T-helper 17 cell (primary cell): ENCODE measurements around the gene NASP. TPM values are rescaled to one million over a fixed set of nuclear protein-coding genes. Genes with fewer than 3 reads are reported as not detected.

Experiments
- ATAC-seq: fragments of 150-1000 bp; cut with Tn5 transposase; 2 replicates; pipeline ENCODE4 v1.10.0; 2021; ENCODE audit warnings: mild to moderate bottlenecking, moderate library complexity
- DNase-seq, 3 donors: peaks; one replicate each; pipeline versions ENCODE4 v3.0.0 to v3.0.0-alpha.2; 2020 to 2021
- H3K9me3 ChIP-seq: one replicate; pipeline ENCODE4 v1.7.0; 2013; ENCODE audit warnings: low read length, mild to moderate bottlenecking; ENCODE audit not compliant: control insufficient read depth, poor library complexity, severe bottlenecking
- H3K27ac Mint-ChIP-seq: one replicate; pipeline ENCODE4 v1.8.0; 2022; ENCODE audit warnings: mild to moderate bottlenecking, moderate library complexity, mixed read lengths
- H3K27me3 Mint-ChIP-seq: one replicate; pipeline ENCODE4 v1.8.0; 2022; ENCODE audit warnings: mixed read lengths
- H3K36me3 Mint-ChIP-seq: one replicate; pipeline ENCODE4 v1.8.0; 2022; ENCODE audit warnings: low read depth, mixed read lengths
- H3K4me1 Mint-ChIP-seq: one replicate; pipeline ENCODE4 v1.8.0; 2022; ENCODE audit warnings: mild to moderate bottlenecking, mixed read lengths
- H3K4me3 Mint-ChIP-seq: one replicate; pipeline ENCODE4 v1.8.0; 2022; ENCODE audit warnings: mild to moderate bottlenecking, moderate library complexity, mixed read lengths
- total RNA-seq, 4 donors: library from RNA in 2 of 4; stranded (reverse) in 2 of 4; gene quantifications; one replicate each; pipeline ENCODE4 v1.2.3 and lab custom pipeline; 2022 to 2026

The NASP gene
- total RNA-seq, 2 donors from 2014 or later: 139 to 148 TPM

DNA sequence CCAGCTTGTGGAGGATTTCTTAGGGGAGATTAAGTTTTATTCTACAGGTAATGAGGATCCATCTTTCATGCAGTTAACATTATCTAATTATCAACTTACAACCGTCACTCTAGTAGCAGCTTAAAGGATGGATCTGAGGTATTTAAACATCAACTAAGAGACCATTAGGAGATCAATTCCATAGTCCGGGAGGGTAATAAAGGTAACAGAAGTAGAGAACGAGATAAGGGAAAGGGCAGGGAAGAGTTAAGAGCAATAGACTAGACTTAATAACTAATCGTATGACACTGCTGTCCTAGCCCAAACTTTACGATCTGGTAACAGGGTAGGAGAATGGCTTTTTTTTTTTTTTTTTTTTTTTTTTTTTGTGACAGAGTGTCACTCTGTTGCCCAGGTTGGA lies 59.5 kb downstream of the NASP start:
- DNase-seq: no peak
- no peak for ATAC-seq
- Mint-ChIP-seq H3K36me3 (peaks cover 2% of the 10 kb centered on the region), H3K27me3 (no peaks in the 10 kb centered on the region), H3K4me3 (no peak overlapping the region), H3K27ac (peak overlapping the region; percentile 14), H3K4me1 (peaks cover 9% of the 10 kb centered on the region)
- H3K9me3 ChIP-seq: no peaks in the 10 kb centered on the region

DNA sequence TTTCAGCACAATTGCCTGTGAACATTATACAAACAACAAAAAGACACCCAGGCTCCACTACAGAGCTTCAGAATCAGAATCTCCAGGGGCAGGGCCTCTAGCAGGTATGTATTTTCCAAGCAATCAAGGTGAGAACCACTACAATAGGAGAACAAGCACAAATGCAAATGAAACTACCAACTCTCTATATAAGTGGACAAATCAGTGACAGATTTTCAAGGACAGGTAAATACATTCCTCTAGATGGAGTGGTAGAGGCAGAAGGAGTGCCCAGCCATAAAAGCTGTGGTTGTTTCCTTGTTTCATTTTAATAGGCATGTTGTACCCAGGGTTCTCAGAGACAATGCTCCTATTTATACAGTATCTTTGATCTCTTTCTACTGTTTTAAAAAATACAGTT lies 60.1 kb downstream of the NASP start:
- ATAC-seq (no peak), DNase-seq (no peak)
- H3K27ac Mint-ChIP-seq: peak overlapping the region; percentile 6
- peaks cover 2% of the 10 kb centered on the region for H3K36me3 Mint-ChIP-seq
- no peak overlapping the region for H3K4me3 Mint-ChIP-seq
- H3K27me3 Mint-ChIP-seq: no peaks in the 10 kb centered on the region
- H3K9me3 ChIP-seq: no peaks in the 10 kb centered on the region
- peaks cover 10% of the 10 kb centered on the region for H3K4me1 Mint-ChIP-seq

DNA sequence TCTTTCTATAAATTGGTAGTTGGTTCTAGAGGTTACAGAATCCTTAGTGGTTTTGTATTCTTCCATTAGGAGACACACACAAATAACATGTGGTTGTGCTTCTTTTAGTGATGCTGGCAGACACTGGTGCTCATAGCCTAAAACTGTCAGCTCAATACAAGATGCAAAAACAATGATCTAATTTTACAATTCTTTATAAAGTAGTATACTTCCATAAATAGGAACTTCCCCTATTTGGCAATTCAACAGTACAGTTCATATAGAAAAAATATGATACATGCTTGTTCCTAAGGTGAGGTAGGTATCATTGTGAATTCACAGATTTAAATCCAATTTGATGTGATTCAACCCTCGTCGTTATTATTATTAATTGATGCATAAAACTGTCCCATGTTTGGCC lies 60.8 kb downstream of the NASP start:
- H3K36me3 Mint-ChIP-seq: peaks cover 2% of the 10 kb centered on the region
- no peaks in the 10 kb centered on the region for H3K27me3 Mint-ChIP-seq
- no peaks in the 10 kb centered on the region for H3K9me3 ChIP-seq
- DNase-seq: no peak
- no peak overlapping the region for H3K27ac Mint-ChIP-seq
- H3K4me1 Mint-ChIP-seq: peaks cover 10% of the 10 kb centered on the region
- H3K4me3 Mint-ChIP-seq: no peak overlapping the region
- no peak for ATAC-seq

DNA sequence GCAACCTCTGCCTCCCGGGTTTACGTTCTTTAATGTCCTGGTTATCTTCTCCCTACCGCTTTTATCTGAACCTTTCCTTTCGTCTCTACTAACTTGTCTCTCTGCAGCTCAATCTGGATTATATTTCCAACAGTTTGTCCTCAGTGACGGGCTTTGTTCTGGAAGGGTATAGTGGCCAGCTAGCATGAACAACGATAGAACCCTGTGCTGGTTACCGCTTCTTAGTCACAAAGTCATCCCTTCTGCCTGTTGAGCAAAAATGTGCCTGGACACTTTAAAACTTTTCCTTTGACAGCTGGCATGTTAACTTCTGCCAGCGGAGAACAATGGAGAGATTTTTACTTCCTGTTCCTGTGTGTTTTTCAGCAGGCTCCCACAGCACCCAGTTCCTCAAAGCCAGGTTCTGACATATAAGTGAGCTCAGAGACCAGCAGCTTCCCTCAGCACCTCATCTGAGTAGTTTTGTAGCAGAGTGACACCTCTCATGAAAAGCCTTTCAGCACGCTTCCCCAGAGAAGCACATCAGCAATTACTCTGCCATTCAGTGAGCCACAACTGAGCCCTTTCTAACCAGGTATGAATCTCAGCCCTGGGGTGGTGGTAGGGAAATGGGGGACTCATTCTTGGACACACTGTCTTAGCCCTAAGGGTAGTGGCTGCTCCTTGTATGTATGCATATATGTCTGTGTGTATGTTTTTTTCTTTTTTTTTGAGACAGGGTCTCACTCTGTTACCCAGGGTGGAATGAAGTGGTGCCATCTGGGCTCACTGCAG lies 63.6 kb downstream of the NASP start:
- no peaks in the 10 kb centered on the region for H3K9me3 ChIP-seq
- ATAC-seq: no peak
- Mint-ChIP-seq H3K27me3 (no peaks in the 10 kb centered on the region), H3K27ac (peak overlapping the region; percentile 37), H3K36me3 (peaks cover 5% of the 10 kb centered on the region), H3K4me3 (no peak overlapping the region), H3K4me1 (peaks cover 20% of the 10 kb centered on the region)
- no peak for DNase-seq

DNA sequence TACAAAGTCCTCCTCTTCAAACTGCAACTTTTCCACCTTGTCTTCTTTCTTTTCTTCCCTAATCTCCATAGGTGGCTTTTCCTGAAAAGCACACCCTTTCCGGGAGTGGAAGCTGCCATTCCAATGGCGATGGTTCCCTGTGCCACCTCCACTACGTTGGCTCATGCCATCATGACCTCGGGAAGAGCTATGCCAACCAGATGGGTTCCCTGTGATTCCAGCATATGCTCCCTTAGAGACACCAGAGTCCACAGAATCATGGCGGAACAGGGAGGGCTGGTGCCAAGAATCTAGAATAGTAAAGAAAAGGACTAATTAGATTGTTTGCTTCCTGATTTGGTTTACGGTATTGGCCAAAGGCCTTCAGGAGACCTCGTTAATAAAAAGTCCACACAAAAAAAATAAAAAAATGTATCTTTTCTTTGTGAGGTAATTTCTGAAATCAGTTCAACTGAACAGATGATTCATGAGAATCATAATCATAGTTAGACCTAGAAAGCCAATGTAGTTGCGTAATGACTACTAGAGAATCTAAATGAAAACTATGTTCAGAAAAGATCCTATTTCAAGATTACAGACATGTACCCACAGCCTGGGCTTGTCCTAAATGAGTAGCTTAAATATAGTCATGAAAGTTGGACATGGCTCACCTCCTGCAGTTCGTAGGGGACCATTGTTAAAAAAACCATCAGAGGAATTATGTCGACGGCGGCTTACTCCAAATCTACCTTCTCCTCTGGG lies 70.9 kb downstream of the NASP start:
- no peak overlapping the region for H3K27ac Mint-ChIP-seq
- no peaks in the 10 kb centered on the region for H3K9me3 ChIP-seq
- no peaks in the 10 kb centered on the region for H3K27me3 Mint-ChIP-seq
- H3K4me3 Mint-ChIP-seq: no peak overlapping the region
- DNase-seq (no peak), ATAC-seq (no peak)
- H3K4me1 Mint-ChIP-seq: peaks cover 15% of the 10 kb centered on the region
- H3K36me3 Mint-ChIP-seq: peaks cover 7% of the 10 kb centered on the region

DNA sequence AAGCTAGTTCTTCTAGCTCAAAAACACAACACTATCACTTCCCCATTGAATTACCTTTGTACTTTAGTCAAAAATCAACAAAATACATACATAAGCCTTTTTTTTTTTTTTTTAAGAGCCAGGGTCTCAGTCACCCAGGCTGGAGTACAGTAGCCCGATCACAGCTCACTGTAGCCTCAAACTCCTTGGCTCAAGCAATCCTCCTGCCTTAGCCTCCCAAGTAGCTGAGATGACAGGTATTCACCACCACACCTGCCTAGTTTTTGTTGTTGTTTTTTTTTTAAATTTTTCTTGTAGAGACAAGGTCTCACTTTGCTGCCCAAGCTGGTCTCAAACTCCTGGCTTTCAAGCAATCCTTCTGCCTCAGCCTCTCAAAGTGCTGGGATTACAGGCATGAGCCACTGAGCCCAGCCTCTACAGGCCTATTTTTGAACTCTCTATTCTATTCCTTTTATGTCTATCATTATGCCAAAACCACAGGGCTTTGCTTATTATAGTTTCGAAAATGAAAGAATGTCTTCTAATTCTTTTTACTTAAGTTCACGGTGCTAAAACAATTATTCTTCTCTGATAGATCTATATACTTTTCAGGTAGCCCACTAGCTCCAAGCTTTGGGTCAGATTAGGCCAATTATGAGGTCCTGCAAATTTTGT lies 72.9 kb downstream of the NASP start:
- Mint-ChIP-seq H3K4me3 (no peak overlapping the region), H3K36me3 (peaks cover 2% of the 10 kb centered on the region), H3K4me1 (peaks cover 8% of the 10 kb centered on the region), H3K27ac (peak overlapping the region; percentile 24), H3K27me3 (no peaks in the 10 kb centered on the region)
- DNase-seq (no peak), ATAC-seq (no peak)
- no peaks in the 10 kb centered on the region for H3K9me3 ChIP-seq

DNA sequence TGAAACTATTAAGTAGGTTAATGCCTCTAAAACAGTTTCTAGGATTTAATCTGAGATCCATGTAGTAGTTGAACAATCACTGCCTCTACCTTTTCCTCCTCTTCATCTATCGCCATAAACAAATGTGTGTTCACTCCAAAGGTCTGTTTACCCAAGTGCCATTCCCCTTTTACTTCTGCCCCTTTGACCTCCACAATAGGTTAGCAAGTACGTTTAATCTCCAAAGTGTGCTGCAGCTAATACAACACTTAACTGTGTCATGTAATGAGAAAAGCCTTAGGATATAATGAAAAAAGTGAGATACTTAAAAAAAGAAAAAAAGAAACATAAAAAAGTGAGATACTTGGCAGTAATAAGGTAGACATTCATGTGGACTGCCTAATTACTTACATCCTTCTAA lies 74.3 kb downstream of the NASP start:
- H3K36me3 Mint-ChIP-seq: peaks cover 2% of the 10 kb centered on the region
- ATAC-seq (no peak), DNase-seq (no peak)
- peak overlapping the region; percentile 70 for H3K27ac Mint-ChIP-seq
- peaks cover 10% of the 10 kb centered on the region for H3K4me1 Mint-ChIP-seq
- H3K27me3 Mint-ChIP-seq: no peaks in the 10 kb centered on the region
- H3K9me3 ChIP-seq: no peaks in the 10 kb centered on the region
- no peak overlapping the region for H3K4me3 Mint-ChIP-seq

DNA sequence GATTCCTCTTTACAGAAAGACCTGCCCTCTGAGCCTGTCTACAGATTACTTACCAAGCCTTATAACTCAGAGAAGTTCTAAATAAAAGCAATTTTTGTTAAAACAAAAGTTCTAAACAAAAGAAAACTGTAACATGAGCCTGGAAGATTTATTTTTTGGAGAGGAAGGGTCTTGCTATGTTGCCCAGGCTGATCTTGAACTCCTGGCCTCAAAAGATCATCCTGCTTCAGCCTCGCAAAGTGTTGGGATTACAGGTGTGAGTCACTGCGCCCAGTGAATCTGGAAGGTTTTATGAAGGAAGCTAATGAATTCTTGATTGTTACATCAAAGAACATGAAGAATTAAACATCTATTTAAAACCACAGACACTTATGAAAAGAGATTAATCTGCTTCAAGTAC lies 75.4 kb downstream of the NASP start:
- no peak overlapping the region for H3K4me3 Mint-ChIP-seq
- peak overlapping the region; percentile 70 for H3K27ac Mint-ChIP-seq
- H3K36me3 Mint-ChIP-seq: peaks cover 2% of the 10 kb centered on the region
- ATAC-seq (no peak), DNase-seq (no peak)
- H3K27me3 Mint-ChIP-seq: no peaks in the 10 kb centered on the region
- H3K9me3 ChIP-seq: no peaks in the 10 kb centered on the region
- H3K4me1 Mint-ChIP-seq: peaks cover 14% of the 10 kb centered on the region

DNA sequence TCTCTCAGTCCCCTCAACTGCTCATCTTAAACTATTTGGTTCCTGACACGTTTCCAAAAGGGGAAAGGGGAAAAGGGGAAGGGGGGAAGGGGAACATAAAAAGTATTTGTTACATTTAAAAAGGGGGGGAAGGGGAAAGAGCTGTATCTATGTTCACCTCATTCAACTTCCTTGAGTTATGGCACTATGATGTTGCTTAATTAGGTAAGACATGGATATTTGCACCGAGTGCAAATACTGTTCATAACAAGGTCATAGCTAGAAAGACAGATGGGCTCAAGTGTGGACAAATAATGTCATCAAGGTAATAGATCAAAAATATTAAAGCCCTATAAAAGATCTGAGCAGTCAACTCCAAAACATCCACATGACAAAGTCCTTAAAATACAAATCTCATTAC lies 76.5 kb downstream of the NASP start:
- no peaks in the 10 kb centered on the region for H3K27me3 Mint-ChIP-seq
- no peak overlapping the region for H3K27ac Mint-ChIP-seq
- H3K36me3 Mint-ChIP-seq: peaks cover 2% of the 10 kb centered on the region
- no peak for DNase-seq
- H3K4me1 Mint-ChIP-seq: peaks cover 12% of the 10 kb centered on the region
- H3K9me3 ChIP-seq: no peaks in the 10 kb centered on the region
- no peak overlapping the region for H3K4me3 Mint-ChIP-seq
- ATAC-seq: no peak

DNA sequence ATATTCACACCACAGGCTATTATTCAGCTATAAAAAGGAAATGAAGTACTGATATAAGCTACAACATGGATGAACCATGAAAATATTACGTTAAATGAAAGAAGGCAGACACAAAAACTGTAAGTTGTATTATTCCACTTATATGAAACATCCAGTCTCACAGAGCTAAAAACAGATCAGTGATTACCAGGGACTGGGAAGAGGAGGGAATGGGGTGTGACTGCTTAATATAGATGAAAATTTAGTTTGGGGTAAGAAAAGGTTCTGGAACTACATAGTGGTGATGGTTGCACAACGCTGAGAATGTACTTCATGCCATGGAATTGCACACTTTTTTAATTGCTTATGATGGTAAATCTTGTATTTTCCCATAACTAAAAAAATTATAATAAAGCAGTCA lies 83.0 kb downstream of the NASP start:
- Mint-ChIP-seq H3K36me3 (no peaks in the 10 kb centered on the region), H3K27me3 (no peaks in the 10 kb centered on the region), H3K27ac (peak overlapping the region; percentile 74), H3K4me1 (peaks cover 35% of the 10 kb centered on the region), H3K4me3 (no peak overlapping the region)
- ATAC-seq (no peak), DNase-seq (no peak)
- no peaks in the 10 kb centered on the region for H3K9me3 ChIP-seq

DNA sequence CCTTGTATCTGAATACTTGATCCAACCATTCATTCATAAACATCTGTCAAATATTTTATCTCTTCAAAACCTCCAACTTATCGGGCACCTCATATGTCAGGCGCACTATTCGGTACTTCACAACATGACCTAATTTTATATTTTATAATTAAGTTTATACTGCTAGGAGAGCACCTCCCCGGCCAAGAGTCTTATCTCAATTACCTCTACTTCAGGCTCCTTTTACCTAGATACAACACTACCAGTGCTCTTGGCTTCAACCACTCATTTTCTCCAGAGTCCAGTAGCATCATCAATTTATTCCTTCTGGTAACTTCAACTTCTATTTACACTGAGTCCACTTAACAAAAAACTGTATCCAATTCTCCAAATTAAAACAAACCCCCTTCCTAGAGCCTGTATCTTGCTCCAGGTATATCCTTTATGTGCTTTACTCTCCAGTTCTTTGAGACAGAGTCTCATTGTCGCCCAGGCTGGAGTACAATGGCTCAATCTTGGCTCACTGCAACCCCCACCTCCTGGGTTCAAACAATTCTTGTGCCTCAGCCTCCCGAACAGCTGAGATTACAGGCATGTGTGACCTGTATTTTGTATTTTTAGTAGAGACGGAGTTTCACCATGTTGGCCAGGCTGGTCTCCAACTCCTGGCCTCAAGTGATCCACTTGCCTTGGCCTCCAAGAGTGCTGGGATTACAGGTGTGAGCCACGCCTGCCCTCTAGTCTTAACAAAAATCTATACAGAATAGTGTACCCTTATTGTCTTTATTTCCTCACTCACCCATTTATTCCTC lies 83.7 kb downstream of the NASP start:
- Mint-ChIP-seq H3K27me3 (no peaks in the 10 kb centered on the region), H3K4me1 (peaks cover 37% of the 10 kb centered on the region), H3K27ac (peak overlapping the region; percentile 74), H3K4me3 (no peak overlapping the region), H3K36me3 (no peaks in the 10 kb centered on the region)
- ATAC-seq (no peak), DNase-seq (no peak)
- H3K9me3 ChIP-seq: no peaks in the 10 kb centered on the region
